Esophagus squamous epithelium (tissue), 5 donors: ENCODE measurements around the gene RBM48. TPM values are rescaled to one million over a fixed set of nuclear protein-coding genes. Genes with fewer than 3 reads are reported as not detected.
"Not testable (repeated sequence)": the region's sequence is repeated elsewhere in the genome, so short reads cannot be mapped to it uniquely, and the experiment has no call there.

Experiments
- DNase-seq: peaks from one replicate; lab custom pipeline; 2025; lab: John Stamatoyannopoulos, UW
- H3K27ac ChIP-seq, 4 donors: fragments of 200-600 bp; sonication (generic); one replicate each; pipeline ENCODE4 v1.5.1; 2016 to 2019; ENCODE audit warnings: mild to moderate bottlenecking in 1 of 4
- H3K27me3 ChIP-seq, 4 donors: fragments of 200-600 bp; sonication (generic); 1 replicate in 3 of 4; 2 replicates in 1 of 4; pipeline versions ENCODE4 v1.5.1 to v1.6.0; 2017 to 2021; ENCODE audit warnings: antibody characterized with exemption in 1 of 4
- H3K36me3 ChIP-seq, 3 donors: fragments of 200-600 bp; sonication (generic); one replicate each; pipeline ENCODE4 v1.5.1; 2016 to 2019
- H3K4me1 ChIP-seq, 3 donors: fragments of 200-600 bp; sonication (generic); one replicate each; pipeline ENCODE4 v1.5.1; 2017 to 2019
- H3K4me3 ChIP-seq, 4 donors: fragments of 200-600 bp; sonication (generic); 1 replicate in 3 of 4; 2 replicates in 1 of 4; pipeline ENCODE4 v1.5.1; 2016 to 2019; ENCODE audit warnings: mild to moderate bottlenecking in 2 of 4, moderate library complexity in 1 of 4
- H3K9me3 ChIP-seq, 3 donors: fragments of 200-600 bp; sonication (generic); one replicate each; pipeline ENCODE4 v1.5.1; 2016 to 2019
- POLR2A ChIP-seq, 4 donors: fragments of 450-650 bp; IDR thresholded peaks; one replicate each; pipeline ENCODE4 v1.6.1; 2017; ENCODE audit warnings: antibody characterized with exemption in 4 of 4, mild to moderate bottlenecking in 4 of 4, moderate library complexity in 3 of 4
- WGBS, 2 donors: methylation state at CpG; one replicate each; pipeline ENCODE4 v1.1.5; 2018; 5-methylcytosine and 5-hydroxymethylcytosine counted together
- intact Hi-C: fragments of 100-400 bp; cut with DNase I; formaldehyde crosslinking; loops from one replicate; pipeline ENCODE4 v1.15.0; 2022
- total RNA-seq, 4 donors: library from RNA; depleted of rRNA; stranded (reverse); fragments of >200 nt; gene quantifications; one replicate each; pipeline ENCODE4 v1.1.0, GENCODE V29; 2016
- TF ChIP-seq, protein P1 (sequence below), 6 experiments: fragments of 450-650 bp in 4 of 6; fragments of 200-600 bp in 2 of 6; sonication (generic) in 2 of 6; IDR thresholded peaks; one replicate each; pipeline ENCODE4 v1.5.1; 2016 to 2019; ENCODE audit warnings: antibody characterized with exemption in 6 of 6, mild to moderate bottlenecking in 4 of 6, moderate library complexity in 4 of 6
- donor health status: DM: yes; HTN: yes; CAD: no.

Gene RBM48
- total RNA-seq, 4 donors from 2014 or later, result 5.3 to 11.1 (median 7.3) TPM

DNA sequence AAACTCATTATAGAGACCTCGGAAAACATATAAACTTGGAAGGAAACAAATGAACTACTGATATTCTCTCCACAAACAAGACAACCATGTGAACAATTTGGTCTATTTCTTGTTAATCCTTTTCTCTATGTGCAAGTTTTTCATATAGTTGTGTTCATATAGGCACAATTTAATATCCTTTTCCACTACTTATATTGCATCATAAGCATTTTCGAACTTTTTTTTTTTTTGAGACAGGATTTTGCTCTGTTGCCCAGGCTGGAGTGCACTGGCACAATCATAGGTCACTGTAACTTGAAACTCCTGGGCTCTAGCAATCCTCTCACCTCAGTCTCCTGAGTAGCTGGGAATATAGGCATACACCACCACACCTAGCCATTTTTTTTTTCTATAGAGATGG is 5.5 kb upstream of the RBM48 start:
- TF ChIP-seq, protein P1, sequence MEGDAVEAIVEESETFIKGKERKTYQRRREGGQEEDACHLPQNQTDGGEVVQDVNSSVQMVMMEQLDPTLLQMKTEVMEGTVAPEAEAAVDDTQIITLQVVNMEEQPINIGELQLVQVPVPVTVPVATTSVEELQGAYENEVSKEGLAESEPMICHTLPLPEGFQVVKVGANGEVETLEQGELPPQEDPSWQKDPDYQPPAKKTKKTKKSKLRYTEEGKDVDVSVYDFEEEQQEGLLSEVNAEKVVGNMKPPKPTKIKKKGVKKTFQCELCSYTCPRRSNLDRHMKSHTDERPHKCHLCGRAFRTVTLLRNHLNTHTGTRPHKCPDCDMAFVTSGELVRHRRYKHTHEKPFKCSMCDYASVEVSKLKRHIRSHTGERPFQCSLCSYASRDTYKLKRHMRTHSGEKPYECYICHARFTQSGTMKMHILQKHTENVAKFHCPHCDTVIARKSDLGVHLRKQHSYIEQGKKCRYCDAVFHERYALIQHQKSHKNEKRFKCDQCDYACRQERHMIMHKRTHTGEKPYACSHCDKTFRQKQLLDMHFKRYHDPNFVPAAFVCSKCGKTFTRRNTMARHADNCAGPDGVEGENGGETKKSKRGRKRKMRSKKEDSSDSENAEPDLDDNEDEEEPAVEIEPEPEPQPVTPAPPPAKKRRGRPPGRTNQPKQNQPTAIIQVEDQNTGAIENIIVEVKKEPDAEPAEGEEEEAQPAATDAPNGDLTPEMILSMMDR (IDR thresholded peaks at IDR 0.05), result no peak
- no peak for TF ChIP-seq POLR2A (IDR thresholded peaks at IDR 0.05)
- no peaks in the 10 kb centered on the region for H3K9me3 ChIP-seq
- H3K27ac ChIP-seq, result no peak overlapping the region
- H3K4me1 ChIP-seq, result peaks cover 4 to 27% (median 7%) of the 10 kb centered on the region in 3 donors
- DNase-seq, result no peak
- WGBS, 2 donors, result 86 to 89% methylated on average over 2 of the region's 2 CpGs
- H3K36me3 ChIP-seq, result peaks cover 0 to 33% (median 0%) of the 10 kb centered on the region in 3 donors
- intact Hi-C loops, result no loop called here
- no peaks in the 10 kb centered on the region for H3K27me3 ChIP-seq
- no peak overlapping the region for H3K4me3 ChIP-seq

DNA sequence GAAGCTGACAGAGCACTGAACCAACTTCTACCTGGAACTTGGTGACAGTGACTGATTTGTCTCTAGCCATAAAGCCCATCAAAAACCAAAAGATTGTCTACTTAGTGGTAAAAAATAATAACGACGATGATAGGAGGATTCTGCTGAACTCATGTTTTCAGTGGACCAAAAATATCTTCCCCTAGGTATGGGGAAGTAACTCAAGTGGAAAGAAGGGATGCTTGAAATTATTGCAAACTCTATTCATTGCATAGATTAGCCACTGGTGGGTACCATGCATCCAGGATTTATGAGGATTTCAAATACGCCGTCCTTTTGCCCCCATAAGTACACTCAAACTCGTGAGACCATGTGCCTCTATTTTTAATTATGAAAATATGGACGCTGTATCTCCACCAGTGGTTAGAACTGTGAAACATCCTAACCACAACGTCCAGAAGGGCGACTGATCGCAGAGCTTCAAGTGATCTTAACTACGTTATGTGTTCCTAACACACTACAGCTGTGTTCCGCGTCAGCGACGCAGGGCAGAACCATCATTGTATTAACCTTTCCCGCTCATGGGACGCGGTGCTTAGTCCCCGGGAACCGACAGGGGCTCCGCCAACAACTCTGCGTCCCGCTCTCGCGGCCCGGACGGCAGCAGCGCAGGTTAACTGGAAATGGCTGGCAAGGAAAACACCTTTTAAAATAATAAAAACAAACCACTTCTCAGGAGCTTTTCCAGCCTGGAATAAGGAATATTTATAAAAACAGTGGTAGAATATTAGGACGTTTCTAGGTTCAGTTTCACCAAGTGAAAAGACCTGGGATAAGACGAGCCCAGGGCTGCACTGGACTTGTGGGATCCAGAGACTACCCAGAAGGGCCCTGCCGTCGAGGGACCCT is 1.1 kb upstream of the RBM48 start:
- Histone ChIP-seq H3K27me3 (no peaks in the 10 kb centered on the region), H3K4me3 (peak overlapping the region; percentile 81 to 93 (median 89)), H3K9me3 (no peaks in the 10 kb centered on the region), H3K4me1 (peaks cover 13 to 46% (median 15%) of the 10 kb centered on the region in 3 donors), H3K36me3 (peaks cover 0 to 30% (median 9%) of the 10 kb centered on the region in 3 donors), H3K27ac (peak overlapping the region; percentile 84 to 96 (median 94))
- 0 to 1% methylated on average over 10 to 31 of the region's 31 CpGs for WGBS, 2 donors
- intact Hi-C loops, result no loop called here
- TF ChIP-seq, protein P1 (IDR thresholded peaks at IDR 0.05), result peak in 2 of 6 experiments; percentile 10 to 38
- no peak for TF ChIP-seq POLR2A (IDR thresholded peaks at IDR 0.05)
- no peak for DNase-seq

DNA sequence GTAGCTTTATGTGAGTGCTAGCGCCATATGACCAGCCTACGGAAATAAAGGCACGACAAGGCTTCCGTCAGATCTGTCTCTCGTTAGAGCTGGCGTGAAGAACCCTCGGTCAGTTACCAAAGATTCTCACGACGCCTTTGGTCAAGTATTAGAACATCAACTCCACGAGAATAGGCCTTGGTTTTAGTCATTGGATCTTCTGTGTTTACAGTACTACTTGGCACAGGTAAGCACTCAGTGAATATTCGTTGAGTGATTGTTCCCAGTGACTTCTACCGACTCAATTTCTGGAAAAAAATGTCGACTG is 316 bp downstream of the RBM48 start:
- peak overlapping the region; percentile 81 to 93 (median 89) for H3K4me3 ChIP-seq
- H3K9me3 ChIP-seq, result no peaks in the 10 kb centered on the region
- intact Hi-C loops, result no loop called here
- H3K36me3 ChIP-seq, result peaks cover 0 to 44% (median 22%) of the 10 kb centered on the region in 3 donors
- no peaks in the 10 kb centered on the region for H3K27me3 ChIP-seq
- 0 to 1% methylated on average over 13 of the region's 13 CpGs for WGBS, 2 donors
- peaks cover 13 to 45% (median 15%) of the 10 kb centered on the region in 3 donors for H3K4me1 ChIP-seq
- peak overlapping the region; percentile 89 to 96 (median 94) for H3K27ac ChIP-seq
- TF ChIP-seq, protein P1 (IDR thresholded peaks at IDR 0.05), result no peak
- no peak for DNase-seq

DNA sequence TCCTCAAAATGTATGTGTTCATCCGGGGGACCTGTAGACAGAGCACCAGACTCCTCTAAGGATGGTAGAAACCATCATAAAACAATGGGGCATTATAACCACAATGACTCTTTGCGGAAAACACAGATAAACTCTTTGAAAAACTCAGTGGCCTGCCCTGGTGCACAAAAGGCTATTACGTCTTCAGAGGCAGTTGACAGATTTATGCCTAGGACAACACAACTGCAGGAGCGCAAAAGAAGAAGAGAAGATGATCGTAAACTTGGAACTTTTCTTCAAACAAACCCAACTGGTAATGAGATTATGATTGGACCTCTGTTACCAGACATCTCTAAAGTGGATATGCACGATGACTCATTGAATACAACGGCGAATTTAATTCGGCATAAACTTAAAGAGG is 6.0 kb downstream of the RBM48 start:
- intact Hi-C loops, result no loop called here
- Histone ChIP-seq H3K4me3 (no peak overlapping the region), H3K9me3 (no peaks in the 10 kb centered on the region), H3K36me3 (peaks cover 7 to 100% (median 44%) of the 10 kb centered on the region in 3 donors), H3K27ac (no peak overlapping the region), H3K27me3 (no peaks in the 10 kb centered on the region), H3K4me1 (peaks cover 2 to 31% (median 4%) of the 10 kb centered on the region in 3 donors)
- 94% methylated on average over 9 of the region's 9 CpGs for WGBS, 2 donors
- DNase-seq, result no peak
- TF ChIP-seq, protein P1 (IDR thresholded peaks at IDR 0.05), result no peak
- TF ChIP-seq POLR2A (IDR thresholded peaks at IDR 0.05), result no peak

DNA sequence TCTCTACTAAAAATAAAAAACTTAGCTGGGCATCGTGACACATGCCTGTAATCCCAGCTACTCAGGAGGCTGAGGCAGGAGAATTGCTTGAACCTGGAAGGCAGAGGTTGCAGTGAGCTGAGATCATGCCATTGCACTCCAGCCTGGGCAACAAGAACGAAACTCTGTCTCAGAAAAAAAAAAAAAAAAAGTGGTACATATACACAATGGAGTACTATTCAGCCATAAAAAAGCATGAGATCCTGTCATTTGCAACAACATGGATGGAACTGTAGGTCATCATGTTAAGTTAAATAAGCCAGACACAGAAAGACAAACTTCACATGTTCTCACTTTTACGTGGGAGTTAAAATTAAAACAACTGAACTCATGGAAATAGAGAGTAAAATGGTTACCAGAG is 14.9 kb downstream of the RBM48 start:
- H3K4me3 ChIP-seq, intact Hi-C loops, DNase-seq, H3K9me3 ChIP-seq, H3K4me1 ChIP-seq, H3K27ac ChIP-seq, H3K27me3 ChIP-seq: not testable (repeated sequence)
- H3K36me3 ChIP-seq, result peaks cover 0 to 12% (median 5%) of the 10 kb centered on the region in 3 donors
- WGBS, 2 donors, result 90 to 93% methylated on average over 3 of the region's 3 CpGs

DNA sequence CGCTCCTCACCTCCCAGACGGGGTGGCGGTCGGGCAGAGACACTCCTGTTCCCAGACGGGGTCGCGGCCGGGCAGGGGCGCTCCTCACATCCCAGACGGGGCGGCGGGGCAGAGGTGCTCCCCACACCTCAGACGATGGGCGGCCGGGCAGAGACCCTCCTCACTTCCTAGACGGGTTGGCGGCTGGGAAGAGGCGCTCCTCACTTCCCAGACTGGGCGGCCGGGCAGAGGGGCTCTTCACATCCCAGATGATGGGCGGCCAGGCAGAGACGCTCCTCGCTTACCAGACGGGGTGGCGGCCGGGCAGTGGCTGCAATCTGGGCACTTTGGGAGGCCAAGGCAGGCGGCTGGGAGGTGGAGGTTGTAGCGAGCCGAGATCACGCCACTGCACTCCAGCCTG is 16.5 kb downstream of the RBM48 start:
- H3K9me3 ChIP-seq, H3K36me3 ChIP-seq, H3K27ac ChIP-seq, H3K4me3 ChIP-seq, DNase-seq, intact Hi-C loops, H3K27me3 ChIP-seq, H3K4me1 ChIP-seq: not testable (repeated sequence)
- WGBS, 2 donors, result 100% methylated on average over 1 of the region's 30 CpGs; no CpG with 5 or more reads in 1 of the 2 donors
